Glutamatergic neuron (in vitro differentiated cells): ENCODE measurements around the gene ARHGEF4. TPM values are rescaled to one million over a fixed set of nuclear protein-coding genes. Genes with fewer than 3 reads are reported as not detected.
A peak's percentile ranks its signal among the peaks of the same experiment; 100 is the strongest.

Experiments
- DNase-seq: peaks from one replicate; pipeline ENCODE4 v3.0.0; 2022
- H3K27ac Mint-ChIP-seq: one replicate; pipeline ENCODE4 v1.8.0; 2020; ENCODE audit warnings: mild to moderate bottlenecking, mixed read lengths, inconsistent platforms; ENCODE audit not compliant: unreplicated experiment
- H3K27me3 Mint-ChIP-seq: one replicate; pipeline ENCODE4 v1.8.0; 2020; ENCODE audit warnings: mild to moderate bottlenecking, moderate library complexity, mixed read lengths, inconsistent platforms; ENCODE audit not compliant: unreplicated experiment
- H3K36me3 Mint-ChIP-seq: one replicate; pipeline ENCODE4 v1.8.0; 2020; ENCODE audit warnings: mild to moderate bottlenecking, mixed read lengths, inconsistent platforms; ENCODE audit not compliant: unreplicated experiment
- H3K4me1 Mint-ChIP-seq: one replicate; pipeline ENCODE4 v1.8.0; 2020; ENCODE audit warnings: mild to moderate bottlenecking, low read depth, mixed read lengths, inconsistent platforms; ENCODE audit not compliant: unreplicated experiment
- H3K4me3 Mint-ChIP-seq: one replicate; pipeline ENCODE4 v1.8.0; 2020; ENCODE audit warnings: mild to moderate bottlenecking, mixed read lengths, inconsistent platforms; ENCODE audit not compliant: unreplicated experiment
- H3K9me3 Mint-ChIP-seq: one replicate; pipeline ENCODE4 v1.8.0; 2020; ENCODE audit warnings: mild to moderate bottlenecking, moderate library complexity, mixed read lengths, inconsistent platforms; ENCODE audit not compliant: unreplicated experiment
- CTCF ChIP-seq: fragments of 200-600 bp; sonication (generic); IDR thresholded peaks from one replicate; pipeline ENCODE4 v1.5.0; 2021; ENCODE audit not compliant: partially characterized antibody, unreplicated experiment
- total RNA-seq: library from RNA; stranded (reverse); fragmentation: NEBNext Ultra II Directional; extraction: Animal tissue kit (Norgen Biotek cat#: 25700); gene quantifications from one replicate; pipeline ENCODE4 v1.2.1, GENCODE V29; 2021; ENCODE audit not compliant: unreplicated experiment

ARHGEF4 gene
- total RNA-seq, 1 donor from 2014 or later = 6.1 TPM

DNA sequence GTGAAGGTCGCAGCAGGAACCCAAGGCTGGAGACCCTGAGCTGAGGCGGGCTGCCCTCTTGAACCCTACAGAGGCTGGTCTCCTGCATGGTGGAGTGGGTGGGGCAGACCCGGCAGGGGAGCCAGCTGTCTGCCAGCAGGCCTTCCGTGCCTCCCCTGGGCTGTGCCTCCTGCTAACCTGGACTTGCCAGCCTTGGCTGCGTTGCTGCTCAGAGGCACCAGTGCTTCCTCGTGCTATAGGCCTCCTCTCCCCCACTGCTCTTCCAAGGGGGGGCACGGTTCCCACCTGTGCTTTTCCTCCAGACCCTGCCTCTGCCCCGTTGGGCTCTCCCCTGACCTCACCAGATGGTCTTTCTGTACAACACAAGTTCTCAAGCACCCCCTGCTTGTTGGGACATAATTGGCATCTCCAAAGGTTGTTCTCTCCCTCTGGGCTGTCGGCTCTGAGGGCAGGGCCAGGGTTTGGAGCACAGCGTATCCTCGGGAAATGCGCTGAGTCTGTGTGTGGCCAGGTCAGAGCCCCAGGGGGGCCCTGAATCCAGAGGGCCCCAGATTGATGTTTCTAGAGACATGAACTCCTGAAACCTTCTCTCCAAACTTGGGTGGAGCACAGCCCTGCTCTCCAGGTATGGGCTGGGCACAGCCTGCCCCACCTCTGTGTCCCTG lies 6.7 kb downstream of the ARHGEF4 start:
- no peak for DNase-seq
- no peak for TF ChIP-seq CTCF
- Mint-ChIP-seq H3K4me3 (no peak overlapping the region), H3K9me3 (peaks cover 3% of the 10 kb centered on the region), H3K36me3 (no peaks in the 10 kb centered on the region), H3K27ac (no peak overlapping the region), H3K27me3 (peaks cover 2% of the 10 kb centered on the region), H3K4me1 (peaks cover 3% of the 10 kb centered on the region)

GRCh38 chr2:130844161-130844560 lies 7.4 kb downstream of the ARHGEF4 start:
- Mint-ChIP-seq H3K27ac (no peak overlapping the region), H3K36me3 (no peaks in the 10 kb centered on the region), H3K9me3 (peaks cover 3% of the 10 kb centered on the region), H3K4me3 (no peak overlapping the region), H3K4me1 (peaks cover 3% of the 10 kb centered on the region), H3K27me3 (peaks cover 2% of the 10 kb centered on the region)
- no peak for TF ChIP-seq CTCF
- no peak for DNase-seq

GRCh38 chr2:130845505-130846085 lies 8.9 kb downstream of the ARHGEF4 start:
- no peaks in the 10 kb centered on the region for H3K27me3 Mint-ChIP-seq
- H3K4me1 Mint-ChIP-seq = peaks cover 3% of the 10 kb centered on the region
- peaks cover 3% of the 10 kb centered on the region for H3K9me3 Mint-ChIP-seq
- H3K36me3 Mint-ChIP-seq = no peaks in the 10 kb centered on the region
- TF ChIP-seq CTCF = no peak
- H3K27ac Mint-ChIP-seq = no peak overlapping the region
- H3K4me3 Mint-ChIP-seq = no peak overlapping the region
- no peak for DNase-seq

DNA sequence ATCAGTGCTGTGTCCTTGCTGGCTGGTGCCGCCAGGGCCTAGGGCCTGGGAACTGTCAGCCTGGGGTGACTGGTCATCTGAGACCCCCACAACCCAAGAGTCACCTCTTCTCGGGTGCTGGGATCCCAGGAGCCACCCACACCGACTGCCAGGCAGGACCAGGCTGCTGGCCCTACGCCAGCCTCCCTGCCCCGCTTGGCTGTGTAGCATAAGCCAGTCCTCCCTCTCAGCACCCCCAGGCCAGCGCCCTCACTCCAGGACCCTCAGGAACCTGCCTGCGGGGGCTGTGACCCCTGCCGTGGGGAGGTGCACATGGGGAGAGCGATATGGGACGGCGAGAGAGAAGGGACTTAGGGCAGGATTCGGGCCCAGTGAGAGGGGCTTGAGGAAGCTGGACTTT lies 9.5 kb downstream of the ARHGEF4 start:
- H3K36me3 Mint-ChIP-seq = no peaks in the 10 kb centered on the region
- H3K4me1 Mint-ChIP-seq = peaks cover 3% of the 10 kb centered on the region
- no peak overlapping the region for H3K27ac Mint-ChIP-seq
- H3K9me3 Mint-ChIP-seq = peaks cover 3% of the 10 kb centered on the region
- H3K4me3 Mint-ChIP-seq = no peak overlapping the region
- H3K27me3 Mint-ChIP-seq = no peaks in the 10 kb centered on the region
- TF ChIP-seq CTCF = no peak
- no peak for DNase-seq

DNA sequence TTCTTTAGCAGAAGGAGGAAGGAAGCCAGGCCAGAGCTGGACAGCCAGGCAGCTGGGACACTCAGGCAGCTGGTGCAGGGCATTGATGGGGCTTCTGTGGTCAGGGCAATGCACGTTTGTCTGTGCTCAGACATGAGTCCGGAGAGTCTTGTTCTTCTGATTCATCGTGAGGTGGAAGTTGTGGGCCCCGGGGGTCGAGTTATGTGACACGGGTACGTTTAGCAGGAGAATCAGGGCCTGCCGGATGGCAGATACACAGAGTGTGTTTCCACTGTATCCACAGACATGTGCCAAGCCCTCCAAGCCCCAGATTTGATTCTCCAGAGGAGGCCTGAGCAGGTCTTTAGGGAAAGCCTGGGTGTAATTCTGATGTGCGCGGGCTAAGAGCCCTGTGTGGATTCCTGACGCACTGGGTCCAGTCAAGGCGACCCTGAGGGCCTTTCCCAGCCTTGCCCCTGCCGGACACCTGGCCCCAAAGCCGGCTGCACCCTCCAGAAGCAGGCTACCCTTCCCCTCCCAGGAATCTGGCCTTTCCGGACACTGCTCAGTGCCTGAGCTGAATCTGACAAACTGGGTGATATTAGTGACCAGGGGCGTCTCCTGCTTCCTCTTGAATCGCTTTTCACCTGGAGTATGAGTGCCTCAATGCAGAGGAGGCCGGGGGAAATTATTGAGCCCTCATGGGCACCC lies 10.1 kb downstream of the ARHGEF4 start:
- no peak overlapping the region for H3K4me3 Mint-ChIP-seq
- no peaks in the 10 kb centered on the region for H3K36me3 Mint-ChIP-seq
- peak overlapping the region; percentile 28 for H3K27ac Mint-ChIP-seq
- no peak for DNase-seq
- no peak for TF ChIP-seq CTCF
- no peaks in the 10 kb centered on the region for H3K27me3 Mint-ChIP-seq
- H3K4me1 Mint-ChIP-seq = peaks cover 3% of the 10 kb centered on the region
- peaks cover 2% of the 10 kb centered on the region for H3K9me3 Mint-ChIP-seq
